A549 (cell line): Measurements from ENCODE around the gene RPS15. TPM values are rescaled to one million over a fixed set of nuclear protein-coding genes. Genes with fewer than 3 reads are reported as not detected.

Experiments
- ATAC-seq, 2 experiments: fragments of 200-7000 bp in 1 of 2; fragments of >200 bp in 1 of 2; cut with Nextera tagmentation in 1 of 2; cut with Tn5 transposase in 1 of 2; 3 replicates each; pipeline versions ENCODE4 v1.8.0 to v1.9.1; 2018 to 2020; ENCODE audit warnings: mild to moderate bottlenecking in 1 of 2, moderate library complexity in 1 of 2
- CTCF ChIA-PET: fragments of 300-600 bp; sonication (Branson Sonifier 250); formaldehyde crosslinking; extraction: SDS; loops from one replicate; lab custom pipeline; 2021; ENCODE audit warnings: antibody characterized with exemption, inconsistent platforms; lab: Yijun Ruan, JAX
- POLR2A ChIA-PET: fragments of 350-600 bp; formaldehyde crosslinking; extraction: SDS; loops from one replicate; lab custom pipeline; 2021; ENCODE audit warnings: antibody characterized with exemption, inconsistent platforms; lab: Yijun Ruan, JAX
- DNase-seq, 2 experiments: peaks; one replicate each; pipeline versions ENCODE4 v3.0.0 to v3.0.0-alpha.2; 2011 to 2016; ENCODE audit warnings: low read depth in 1 of 2, low spot score in 1 of 2
- FAIRE-seq: peaks from 2 replicates; lab custom pipeline; 2011; peaks lifted over from hg19 to GRCh38; lab: Jason Lieb, UNC
- H3K27ac ChIP-seq, 2 experiments: fragments of >200 bp; sonication (Bioruptor Twin); formaldehyde crosslinking; 3 replicates each; pipeline ENCODE4 v1.5.1; 2016 to 2017
- H3K4me1 ChIP-seq: fragments of >200 bp; sonication (Bioruptor Twin); formaldehyde crosslinking; 3 replicates; pipeline ENCODE4 v1.6.1; 2016
- H3K4me2 ChIP-seq: fragments of >200 bp; sonication (Bioruptor Twin); formaldehyde crosslinking; 3 replicates; pipeline ENCODE4 v1.6.1; 2016
- H3K4me3 ChIP-seq: fragments of >200 bp; sonication (Bioruptor Twin); formaldehyde crosslinking; 3 replicates; pipeline ENCODE4 v1.5.1; 2016
- H3K9me3 ChIP-seq: fragments of >200 bp; sonication (Bioruptor Twin); formaldehyde crosslinking; 3 replicates; pipeline ENCODE4 v1.6.1; 2016
- ATOH8 ChIP-seq: fragments of 250-450 bp; sonication (Bioruptor Pico); IDR thresholded peaks from 2 replicates; pipeline ENCODE4 v1.5.0; 2020; ENCODE audit warnings: low read depth, mild to moderate bottlenecking, moderate library complexity
- BCL3 ChIP-seq: fragments of >200 bp; sonication (Bioruptor Twin); formaldehyde crosslinking; IDR thresholded peaks from 3 replicates; pipeline ENCODE4 v1.6.1; 2016
- BHLHE40 ChIP-seq: IDR thresholded peaks from 2 replicates; pipeline ENCODE4 v1.6.1; 2012; ENCODE audit warnings: low read depth, low read length, inconsistent platforms
- CBX8 ChIP-seq: fragments of 200-600 bp; sonication (generic); IDR thresholded peaks from 2 replicates; pipeline ENCODE4 v1.6.1; 2016
- CHD4 ChIP-seq: fragments of 200-600 bp; sonication (generic); IDR thresholded peaks from 2 replicates; pipeline ENCODE4 v1.6.1; 2016; ENCODE audit warnings: antibody characterized with exemption, mild to moderate bottlenecking, borderline replicate concordance
- E2F6 ChIP-seq: IDR thresholded peaks from 2 replicates; pipeline ENCODE4 v1.6.1; 2012; ENCODE audit warnings: low read depth, borderline replicate concordance
- FOSB ChIP-seq: fragments of 250-450 bp; sonication (Bioruptor Pico); IDR thresholded peaks from 2 replicates; pipeline ENCODE4 v1.5.0; 2020; ENCODE audit warnings: mild to moderate bottlenecking, moderate library complexity
- FOSL2 ChIP-seq, 2 experiments: fragments of 450-650 bp in 1 of 2; fragments of >200 bp in 1 of 2; sonication (Bioruptor Twin) in 1 of 2; formaldehyde crosslinking; IDR thresholded peaks; 2 replicates each; pipeline versions ENCODE4 v1.5.0 to v1.6.1; 2016 to 2020; ENCODE audit warnings: mild to moderate bottlenecking in 1 of 2, moderate library complexity in 1 of 2
- GATA3 ChIP-seq: IDR thresholded peaks from 2 replicates; pipeline ENCODE4 v1.6.1; 2012; ENCODE audit warnings: borderline replicate concordance
- HES2 ChIP-seq: fragments of >200 bp; sonication (Bioruptor Twin); formaldehyde crosslinking; IDR thresholded peaks from 2 replicates; pipeline ENCODE4 v1.6.1; 2016
- HEYL ChIP-seq: fragments of 250-450 bp; sonication (Bioruptor Pico); IDR thresholded peaks from 2 replicates; pipeline ENCODE4 v1.8.0; 2021; ENCODE audit warnings: mild to moderate bottlenecking, moderate library complexity
- HOXA7 ChIP-seq: fragments of 250-450 bp; sonication (Bioruptor Pico); IDR thresholded peaks from 2 replicates; pipeline ENCODE4 v1.5.0; 2020; ENCODE audit warnings: mild to moderate bottlenecking, moderate library complexity
- HOXB13 ChIP-seq: fragments of 250-450 bp; sonication (Bioruptor Pico); IDR thresholded peaks from 2 replicates; pipeline ENCODE4 v1.5.0; 2020; ENCODE audit warnings: low read depth, mild to moderate bottlenecking, moderate library complexity
- JUN ChIP-seq, 2 experiments: fragments of >200 bp; sonication (Bioruptor Twin); formaldehyde crosslinking; IDR thresholded peaks; 2 replicates in 1 of 2; 3 replicates in 1 of 2; pipeline ENCODE4 v1.6.1; 2016 to 2017
- KDM5A ChIP-seq: fragments of 200-600 bp; sonication (generic); IDR thresholded peaks from 2 replicates; pipeline ENCODE4 v1.6.1; 2016; ENCODE audit warnings: antibody characterized with exemption, mild to moderate bottlenecking
- MYC ChIP-seq: IDR thresholded peaks from 2 replicates; pipeline ENCODE4 v1.6.1; 2012; ENCODE audit warnings: mild to moderate bottlenecking, inconsistent platforms, low read length, improper control_type of control experiment, borderline replicate concordance
- NPAS2 ChIP-seq: fragments of 250-450 bp; sonication (Bioruptor Pico); IDR thresholded peaks from 2 replicates; pipeline ENCODE4 v1.8.0; 2022; ENCODE audit warnings: mild to moderate bottlenecking, moderate library complexity, borderline replicate concordance
- PHF8 ChIP-seq: fragments of 200-600 bp; sonication (generic); IDR thresholded peaks from 2 replicates; pipeline ENCODE4 v1.6.1; 2016; ENCODE audit warnings: low read depth, mild to moderate bottlenecking, antibody characterized with exemption, moderate library complexity, borderline replicate concordance
- POLR2AphosphoS2 ChIP-seq: conservative IDR thresholded peaks from 2 replicates; pipeline ENCODE4 v1.6.1; 2012; ENCODE audit warnings: low read length, improper control_type of control experiment, inconsistent platforms
- RARB ChIP-seq: fragments of 250-450 bp; sonication (Bioruptor Pico); IDR thresholded peaks from 2 replicates; pipeline ENCODE4 v1.8.0; 2021; ENCODE audit warnings: mild to moderate bottlenecking, moderate library complexity
- RCOR1 ChIP-seq: fragments of 150-350 bp; IDR thresholded peaks from 2 replicates; pipeline ENCODE4 v1.6.1; 2014; ENCODE audit warnings: antibody characterized with exemption, low read length, low read depth
- SREBF2 ChIP-seq: fragments of 450-650 bp; IDR thresholded peaks from 2 replicates; pipeline ENCODE4 v1.6.1; 2014; ENCODE audit warnings: mild to moderate bottlenecking, moderate library complexity
- USF2 ChIP-seq: fragments of 450-650 bp; IDR thresholded peaks from 2 replicates; pipeline ENCODE4 v1.6.1; 2014; ENCODE audit warnings: antibody characterized with exemption
- ZNF302 ChIP-seq: fragments of 250-450 bp; sonication (Bioruptor Pico); IDR thresholded peaks from 2 replicates; pipeline ENCODE4 v1.9.0; 2021; ENCODE audit warnings: inconsistent platforms, mild to moderate bottlenecking, moderate library complexity
- ZSCAN20 ChIP-seq: fragments of 250-450 bp; sonication (Bioruptor Pico); IDR thresholded peaks from 2 replicates; pipeline ENCODE4 v1.8.0; 2022; ENCODE audit warnings: mild to moderate bottlenecking, moderate library complexity
- WGBS: methylation state at CpG from one replicate; pipeline ENCODE4 v1.1.6; 2017; ENCODE audit errors: missing lambda C conversion rate; 5-methylcytosine and 5-hydroxymethylcytosine counted together
- polyA plus RNA-seq, 4 experiments: library from polyadenylated mRNA; depleted of rRNA in 3 of 4; stranded (reverse); fragments of >200 nt; fragmentation: RNase III in 1 of 4; extraction: RNeasy Plus Mini Kit Qiagen cat#74134 plus additional on column Dnase treatment in 1 of 4; gene quantifications; 2 replicates in 3 of 4; 3 replicates in 1 of 4; pipeline ENCODE4 v1.2.3, GENCODE V29; 2011 to 2017

The RPS15 gene
- polyA plus RNA-seq, 2 of the 4 experiments (the other 2 are of a cell fraction), result 525 to 1,458 TPM

- 85% methylated on average over 15 of the region's 43 CpGs for WGBS
- no peak for FAIRE-seq
- no peak overlapping the region for H3K27ac ChIP-seq
- H3K4me3 ChIP-seq, result no peak overlapping the region
- DNase-seq, result no peak
- no peak for TF ChIP-seq HES2
- no peak for TF ChIP-seq CHD4
- no peak for TF ChIP-seq BHLHE40
- TF ChIP-seq SREBF2, result no peak
- no peak for TF ChIP-seq ZSCAN20
- no peak for TF ChIP-seq HOXB13 (CRISPR knock-in tag)
- TF ChIP-seq JUN (IDR thresholded peaks at IDR 0.05), result no peak
- no peak for TF ChIP-seq RCOR1
- TF ChIP-seq HOXA7 (CRISPR knock-in tag), result no peak
- TF ChIP-seq FOSB, result no peak
- TF ChIP-seq ZNF302, result no peak
- no peak for TF ChIP-seq USF2
- no peak for TF ChIP-seq HEYL (CRISPR knock-in tag)
- no peak for TF ChIP-seq BCL3
- no peak for TF ChIP-seq CBX8
- no peak for TF ChIP-seq ATOH8
- POLR2A ChIA-PET, result no interaction called here
- no peaks in the 10 kb centered on the region for H3K9me3 ChIP-seq
- CTCF ChIA-PET, result interaction anchor here (0.6 kb wide), 1 partner anchor 115 kb away, joined by 3 read pairs; no protein-coding TSS in a partner anchor
- no peak overlapping the region for H3K4me2 ChIP-seq
- no peaks in the 10 kb centered on the region for H3K4me1 ChIP-seq
- peak in 1 of 2 experiments; percentile 13; a peak in 1 of 6 replicates for ATAC-seq
Measured at GRCh38 chr19:1394252-1395193, 43.7 kb upstream of the RPS15 start.

GRCh38 chr19:1395194-1396018 lies 42.8 kb upstream of the RPS15 start:
- no peak; a peak in 1 of 6 replicates for ATAC-seq
- 94% methylated on average over 9 of the region's 52 CpGs for WGBS
- CTCF ChIA-PET, result no interaction called here
- Histone ChIP-seq H3K9me3 (no peaks in the 10 kb centered on the region), H3K4me3 (no peak overlapping the region), H3K4me1 (peaks cover 4% of the 10 kb centered on the region; the same call in 2 of the 3 replicates), H3K4me2 (no peak overlapping the region), H3K27ac (no peak overlapping the region)
- FAIRE-seq, result no peak
- no peak for DNase-seq
- no peak for TF ChIP-seq RCOR1
- TF ChIP-seq RARB, result no peak
- TF ChIP-seq KDM5A, result no peak
- no peak for TF ChIP-seq PHF8
- TF ChIP-seq NPAS2, result no peak
- TF ChIP-seq FOSL2 (IDR thresholded peaks at IDR 0.05), result no peak
- no peak for TF ChIP-seq FOSL2 (CRISPR knock-in tag; IDR thresholded peaks at IDR 0.05)
- no peak for TF ChIP-seq E2F6
- TF ChIP-seq POLR2AphosphoS2, result no peak
- TF ChIP-seq JUN (IDR thresholded peaks at IDR 0.05), result no peak
- TF ChIP-seq FOSB, result no peak
- TF ChIP-seq GATA3, result no peak
- TF ChIP-seq MYC, result no peak
- POLR2A ChIA-PET, result no interaction called here
